OCI-LY7 (cell line): Measurements from ENCODE around the gene CTNNBL1. TPM values are rescaled to one million over a fixed set of nuclear protein-coding genes. Genes with fewer than 3 reads are reported as not detected.

Experiments
- BruUV-seq: library from RNA; stranded (reverse); fragments of 400-500 nt; replicated peaks from 2 replicates; lab custom pipeline; 2021; lab: Mats Ljungman, UMichigan
- CTCF ChIA-PET: fragments of 300-600 bp; sonication (Branson Sonifier 250); formaldehyde crosslinking; loops from one replicate; lab custom pipeline; 2022; ENCODE audit warnings: antibody characterized with exemption; ENCODE audit not compliant: unreplicated experiment; lab: Charles Lee
- POLR2A ChIA-PET: fragments of 300-600 bp; sonication (Branson Sonifier 250); formaldehyde crosslinking; loops from one replicate; lab custom pipeline; 2022; ENCODE audit warnings: antibody characterized with exemption; lab: Charles Lee
- DNase-seq: peaks from one replicate; pipeline ENCODE4 v3.0.0-alpha.2; 2015; ENCODE audit warnings: low spot score
- H2AFZ ChIP-seq: fragments of 200-600 bp; sonication (generic), shearing (Covaris generic); 2 replicates; pipeline ENCODE4 v1.6.1; 2014; ENCODE audit warnings: mild to moderate bottlenecking, antibody characterized with exemption, low read length, moderate library complexity
- H3K27ac ChIP-seq: fragments of 200-600 bp; sonication (generic); 2 replicates; pipeline ENCODE4 v1.5.1; 2014; ENCODE audit warnings: mixed run types, low read depth, mild to moderate bottlenecking, moderate library complexity, low read length, inconsistent platforms; ENCODE audit not compliant: poor library complexity, severe bottlenecking
- H3K36me3 ChIP-seq: fragments of 200-600 bp; sonication (generic); 2 replicates; pipeline ENCODE4 v1.6.1; 2014; ENCODE audit warnings: mild to moderate bottlenecking, antibody characterized with exemption, low read length, moderate library complexity, mixed read lengths; ENCODE audit not compliant: insufficient read depth
- H3K4me1 ChIP-seq: fragments of 200-600 bp; sonication (generic); 2 replicates; pipeline ENCODE4 v1.5.1; 2014; ENCODE audit warnings: mild to moderate bottlenecking, low read length; ENCODE audit not compliant: insufficient read depth, poor library complexity, severe bottlenecking
- H3K4me2 ChIP-seq: fragments of 200-600 bp; sonication (generic); 2 replicates; pipeline ENCODE4 v1.6.1; 2014; ENCODE audit warnings: mild to moderate bottlenecking, low read length
- H3K4me3 ChIP-seq: fragments of 200-600 bp; sonication (generic); 2 replicates; pipeline ENCODE4 v1.5.1; 2014; ENCODE audit warnings: mild to moderate bottlenecking, low read depth, low read length; ENCODE audit not compliant: poor library complexity, severe bottlenecking
- H3K79me2 ChIP-seq: fragments of 200-600 bp; sonication (generic); 2 replicates; pipeline ENCODE4 v1.6.1; 2016; ENCODE audit warnings: low read depth, mild to moderate bottlenecking, low read length, moderate library complexity, mixed read lengths; ENCODE audit not compliant: insufficient read depth
- H3K9me2 ChIP-seq: fragments of 200-600 bp; sonication (generic); 2 replicates; pipeline ENCODE4 v1.6.1; 2016; ENCODE audit warnings: mild to moderate bottlenecking, low read length, mixed read lengths; ENCODE audit not compliant: insufficient read depth
- H3K9me3 ChIP-seq: fragments of 200-600 bp; sonication (generic); 2 replicates; pipeline ENCODE4 v1.6.1; 2014; ENCODE audit warnings: mild to moderate bottlenecking, mixed run types, low read length, mixed read lengths
- H4K20me1 ChIP-seq: fragments of 200-600 bp; sonication (generic); 2 replicates; pipeline ENCODE4 v1.6.1; 2014; ENCODE audit warnings: mild to moderate bottlenecking, antibody characterized with exemption, low read length, moderate library complexity, mixed read lengths; ENCODE audit not compliant: insufficient read depth
- EZH2phosphoT487 ChIP-seq: fragments of 200-600 bp; sonication (generic); IDR thresholded peaks from 2 replicates; pipeline ENCODE4 v1.6.1; 2018; ENCODE audit warnings: low read depth, borderline replicate concordance, mild to moderate bottlenecking, mixed run types, antibody characterized with exemption, low read length, moderate library complexity, mixed read lengths
- intact Hi-C: fragments of 100-400 bp; cut with micrococcal nuclease; formaldehyde crosslinking; loops from one replicate; pipeline ENCODE4 v1.10.0; 2022; ENCODE audit not compliant: unreplicated experiment
- total RNA-seq, 2 experiments: library from RNA; depleted of rRNA in 1 of 2; stranded (reverse); fragments of >200 nt in 1 of 2; shearing (Covaris generic) in 1 of 2; gene quantifications; 2 replicates each; pipeline ENCODE4 v1.2.3, GENCODE V29; 2014 to 2022
- TF ChIP-seq, protein P1 (sequence below): fragments of 200-600 bp; sonication (generic); conservative IDR thresholded peaks from 2 replicates; pipeline ENCODE4 v1.5.1; 2014; ENCODE audit warnings: mild to moderate bottlenecking, antibody characterized with exemption, low read length, moderate library complexity, mixed read lengths

Gene CTNNBL1
- total RNA-seq, 2 experiments from 2014 or later = 38.0 to 90.0 TPM

GRCh38 chr20:37686762-37687477 is 6.9 kb upstream of the CTNNBL1 start:
- ChIA-PET POLR2A (interaction anchor here (0.7 kb wide), 1 partner anchor 89 kb away, joined by 3 read pairs; no protein-coding TSS in a partner anchor), CTCF (no interaction called here)
- Histone ChIP-seq H3K4me1 (no peaks in the 10 kb centered on the region), H3K36me3 (no peaks in the 10 kb centered on the region), H3K9me2 (no peaks in the 10 kb centered on the region), H3K27ac (no peak overlapping the region), H4K20me1 (no peaks in the 10 kb centered on the region), H3K4me3 (no peak overlapping the region), H3K4me2 (no peak overlapping the region), H3K79me2 (no peaks in the 10 kb centered on the region), H2AFZ (no peak overlapping the region), H3K9me3 (no peaks in the 10 kb centered on the region)
- BruUV-seq = no TSS peak
- TF ChIP-seq, protein P1, sequence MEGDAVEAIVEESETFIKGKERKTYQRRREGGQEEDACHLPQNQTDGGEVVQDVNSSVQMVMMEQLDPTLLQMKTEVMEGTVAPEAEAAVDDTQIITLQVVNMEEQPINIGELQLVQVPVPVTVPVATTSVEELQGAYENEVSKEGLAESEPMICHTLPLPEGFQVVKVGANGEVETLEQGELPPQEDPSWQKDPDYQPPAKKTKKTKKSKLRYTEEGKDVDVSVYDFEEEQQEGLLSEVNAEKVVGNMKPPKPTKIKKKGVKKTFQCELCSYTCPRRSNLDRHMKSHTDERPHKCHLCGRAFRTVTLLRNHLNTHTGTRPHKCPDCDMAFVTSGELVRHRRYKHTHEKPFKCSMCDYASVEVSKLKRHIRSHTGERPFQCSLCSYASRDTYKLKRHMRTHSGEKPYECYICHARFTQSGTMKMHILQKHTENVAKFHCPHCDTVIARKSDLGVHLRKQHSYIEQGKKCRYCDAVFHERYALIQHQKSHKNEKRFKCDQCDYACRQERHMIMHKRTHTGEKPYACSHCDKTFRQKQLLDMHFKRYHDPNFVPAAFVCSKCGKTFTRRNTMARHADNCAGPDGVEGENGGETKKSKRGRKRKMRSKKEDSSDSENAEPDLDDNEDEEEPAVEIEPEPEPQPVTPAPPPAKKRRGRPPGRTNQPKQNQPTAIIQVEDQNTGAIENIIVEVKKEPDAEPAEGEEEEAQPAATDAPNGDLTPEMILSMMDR = no peak
- no peak for TF ChIP-seq EZH2phosphoT487
- no peak for DNase-seq
- intact Hi-C loops = no loop called here

GRCh38 chr20:37687478-37687805 is 6.4 kb upstream of the CTNNBL1 start:
- DNase-seq = no peak
- no TSS peak for BruUV-seq
- no peaks in the 10 kb centered on the region for H3K79me2 ChIP-seq
- no peak overlapping the region for H3K27ac ChIP-seq
- intact Hi-C loops = no loop called here
- H3K9me3 ChIP-seq = no peaks in the 10 kb centered on the region
- no peaks in the 10 kb centered on the region for H3K4me1 ChIP-seq
- no peak overlapping the region for H2AFZ ChIP-seq
- no peaks in the 10 kb centered on the region for H4K20me1 ChIP-seq
- POLR2A ChIA-PET = interaction anchor here (0.7 kb wide), 1 partner anchor 88 kb away, joined by 3 read pairs; no protein-coding TSS in a partner anchor
- CTCF ChIA-PET = no interaction called here
- no peak overlapping the region for H3K4me2 ChIP-seq
- H3K36me3 ChIP-seq = no peaks in the 10 kb centered on the region
- H3K9me2 ChIP-seq = no peaks in the 10 kb centered on the region
- H3K4me3 ChIP-seq = no peak overlapping the region
- TF ChIP-seq EZH2phosphoT487 = no peak
- TF ChIP-seq, protein P1 = no peak

DNA sequence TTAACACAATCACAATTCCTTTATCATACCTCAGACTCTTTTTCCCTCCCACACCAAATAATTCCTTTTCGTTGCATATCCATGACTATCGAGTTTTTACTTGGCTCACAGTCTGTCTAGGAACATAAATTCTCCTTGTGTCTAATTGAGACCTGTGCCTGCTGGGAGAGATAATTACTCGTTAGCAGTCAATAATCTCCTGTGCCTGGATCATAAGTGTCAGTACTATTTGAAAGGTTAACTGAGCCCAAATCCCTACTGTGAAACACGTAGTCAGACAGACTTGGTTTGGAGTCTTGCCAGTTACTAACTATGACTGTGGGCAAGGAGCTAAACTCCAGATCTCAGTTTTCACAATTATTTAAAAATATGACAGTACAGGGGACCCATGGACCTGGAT is 5.7 kb upstream of the CTNNBL1 start:
- no peaks in the 10 kb centered on the region for H4K20me1 ChIP-seq
- BruUV-seq = no TSS peak
- H3K4me1 ChIP-seq = no peaks in the 10 kb centered on the region
- DNase-seq = no peak
- POLR2A ChIA-PET = interaction anchor here (0.6 kb wide), 1 partner anchor 1292 kb away, joined by 3 read pairs; no protein-coding TSS in a partner anchor
- H2AFZ ChIP-seq = no peak overlapping the region
- no peak overlapping the region for H3K4me2 ChIP-seq
- no peaks in the 10 kb centered on the region for H3K36me3 ChIP-seq
- no peaks in the 10 kb centered on the region for H3K9me2 ChIP-seq
- CTCF ChIA-PET = no interaction called here
- no peak overlapping the region for H3K4me3 ChIP-seq
- no peaks in the 10 kb centered on the region for H3K9me3 ChIP-seq
- no peak overlapping the region for H3K27ac ChIP-seq
- intact Hi-C loops = no loop called here
- no peak for TF ChIP-seq EZH2phosphoT487
- TF ChIP-seq, protein P1 = no peak
- H3K79me2 ChIP-seq = no peaks in the 10 kb centered on the region
